HepG2 (cell line): Measurements from ENCODE around the gene MAP2K7. TPM values are rescaled to one million over a fixed set of nuclear protein-coding genes. Genes with fewer than 3 reads are reported as not detected.

Source experiments
- ARHGAP35 ChIP-seq: sonication (generic); formaldehyde crosslinking; IDR thresholded peaks from 2 replicates; pipeline ENCODE4 v1.9.0; 2022; ENCODE audit warnings: mild to moderate bottlenecking, inconsistent platforms, moderate library complexity, missing genetic modification reagents, borderline replicate concordance
- CCDC6 ChIP-seq: sonication (generic); formaldehyde crosslinking; IDR thresholded peaks from 2 replicates; pipeline ENCODE4 v1.8.1; 2022; ENCODE audit warnings: mild to moderate bottlenecking, missing genetic modification reagents, moderate library complexity
- CENPX ChIP-seq: sonication (generic); formaldehyde crosslinking; IDR thresholded peaks from 2 replicates; pipeline ENCODE4 v1.9.0; 2021; ENCODE audit warnings: mild to moderate bottlenecking, missing genetic modification reagents, moderate library complexity
- ESRRA ChIP-seq: sonication (generic); formaldehyde crosslinking; IDR thresholded peaks from 2 replicates; pipeline ENCODE4 v1.5.1; 2020; ENCODE audit warnings: mild to moderate bottlenecking, low read depth, missing genetic modification reagents
- FOSL1 ChIP-seq: sonication (generic); formaldehyde crosslinking; IDR thresholded peaks from 2 replicates; pipeline ENCODE4 v1.9.0; 2021; ENCODE audit warnings: missing genetic modification reagents, borderline replicate concordance
- GABPB1 ChIP-seq: IDR thresholded peaks from 2 replicates; pipeline ENCODE4 v1.6.1; 2016; ENCODE audit warnings: mild to moderate bottlenecking, missing genetic modification reagents, moderate library complexity, missing compliant biosample characterization
- HMGA1 ChIP-seq: sonication (generic); formaldehyde crosslinking; conservative IDR thresholded peaks from 2 replicates; pipeline ENCODE4 v1.4.0; 2020; ENCODE audit warnings: missing genetic modification reagents
- KDM5A ChIP-seq: fragments of 200-600 bp; sonication (generic); IDR thresholded peaks from 2 replicates; pipeline ENCODE4 v1.7.0; 2018; ENCODE audit warnings: antibody characterized with exemption, mild to moderate bottlenecking, low read length, borderline replicate concordance
- KLF6 ChIP-seq: IDR thresholded peaks from 2 replicates; pipeline ENCODE4 v1.8.0; 2016; ENCODE audit warnings: missing biosample characterization, missing genetic modification reagents
- LCORL ChIP-seq, 2 experiments: fragments of 450-650 bp in 1 of 2; sonication (generic) in 1 of 2; formaldehyde crosslinking in 1 of 2; IDR thresholded peaks; 2 replicates each; pipeline versions ENCODE4 v1.5.0 to v1.6.1; 2017 to 2020; ENCODE audit warnings: antibody characterized with exemption in 1 of 2, missing genetic modification reagents in 1 of 2
- NR2F1 ChIP-seq, 2 experiments: fragments of 450-650 bp in 1 of 2; formaldehyde crosslinking in 1 of 2; IDR thresholded peaks; 2 replicates each; pipeline versions ENCODE4 v1.5.0 to v1.6.1; 2016 to 2020; ENCODE audit warnings: mild to moderate bottlenecking in 1 of 2, missing compliant biosample characterization in 1 of 2, missing genetic modification reagents in 1 of 2, moderate library complexity in 1 of 2
- PLRG1 ChIP-seq: fragments of 450-650 bp; conservative IDR thresholded peaks from 2 replicates; pipeline ENCODE4 v1.6.1; 2016
- RBFOX2 ChIP-seq: fragments of 200-400 bp; formaldehyde crosslinking; IDR thresholded peaks from 2 replicates; pipeline ENCODE4 v1.6.1; 2017; ENCODE audit warnings: low read depth, mild to moderate bottlenecking, low read length
- THAP11 ChIP-seq: IDR thresholded peaks from 2 replicates; pipeline ENCODE4 v1.6.1; 2016; ENCODE audit warnings: missing biosample characterization, missing genetic modification reagents
- ZBTB37 ChIP-seq: sonication (generic); formaldehyde crosslinking; IDR thresholded peaks from 2 replicates; pipeline ENCODE4 v1.4.0; 2020; ENCODE audit warnings: mild to moderate bottlenecking, missing genetic modification reagents
- ZBTB7A ChIP-seq: sonication (generic); formaldehyde crosslinking; IDR thresholded peaks from 2 replicates; pipeline ENCODE4 v1.8.0; 2022; ENCODE audit warnings: mild to moderate bottlenecking, missing genetic modification reagents
- ZNF260 ChIP-seq: sonication (generic); formaldehyde crosslinking; IDR thresholded peaks from 2 replicates; pipeline ENCODE4 v1.4.0; 2020; ENCODE audit warnings: missing genetic modification reagents, low read depth, mild to moderate bottlenecking, borderline replicate concordance
- ZNF510 ChIP-seq: sonication (generic); formaldehyde crosslinking; IDR thresholded peaks from 2 replicates; pipeline ENCODE4 v1.4.0; 2020; ENCODE audit warnings: low read depth, mild to moderate bottlenecking, missing genetic modification reagents
- ZNF563 ChIP-seq: sonication (generic); formaldehyde crosslinking; IDR thresholded peaks from 2 replicates; pipeline ENCODE4 v1.8.0; 2022; ENCODE audit warnings: mild to moderate bottlenecking, moderate library complexity, missing genetic modification reagents
- ZNF572 ChIP-seq: sonication (generic); formaldehyde crosslinking; IDR thresholded peaks from 2 replicates; pipeline ENCODE4 v1.5.1; 2020; ENCODE audit warnings: mild to moderate bottlenecking, missing genetic modification reagents
- polyA plus RNA-seq, 8 experiments: library from polyadenylated mRNA; depleted of rRNA in 3 of 8; stranded (reverse) in 7 of 8; unstranded in 1 of 8; fragments of >200 nt; fragmentation: Illumina TruSeq in 4 of 8; extraction: Trizol in 4 of 8; gene quantifications; 2 replicates each; pipeline versions ENCODE4 v1.2.1 to v1.2.3, GENCODE V29; 2011 to 2016; ENCODE audit warnings: low read depth in 4 of 8, missing spikeins in 1 of 8, mixed read lengths in 1 of 8; ENCODE audit not compliant: insufficient read depth in 1 of 8
- total RNA-seq, 5 experiments: library from RNA; depleted of rRNA; stranded (reverse); fragments of >200 nt; fragmentation: Illumina TruSeq; extraction: Trizol; gene quantifications; 2 replicates each; pipeline ENCODE4 v1.2.3, GENCODE V29; 2016; ENCODE audit warnings: low read depth in 1 of 5
- TF ChIP-seq, protein P1 (sequence below): sonication (generic); formaldehyde crosslinking; IDR thresholded peaks from 2 replicates; pipeline ENCODE4 v1.8.0; 2022; ENCODE audit warnings: mild to moderate bottlenecking, missing genetic modification reagents, borderline replicate concordance
- TF ChIP-seq, protein P2 (sequence below): sonication (generic); formaldehyde crosslinking; IDR thresholded peaks from 2 replicates; pipeline ENCODE4 v1.4.0; 2020; ENCODE audit warnings: missing genetic modification reagents
- TF ChIP-seq, protein P3 (sequence below): sonication (generic); formaldehyde crosslinking; IDR thresholded peaks from 2 replicates; pipeline ENCODE4 v1.5.0; 2020; ENCODE audit warnings: missing genetic modification reagents

MAP2K7 gene
- total and polyA plus RNA-seq, 2 of the 13 experiments (the other 11 are each of a cell fraction or from before 2014, with no cell fraction given) = 9.0 to 10.8 TPM

GRCh38 chr19:7943444-7944176 lies 39.9 kb downstream of the MAP2K7 start, which contains the start of gene TIMM44 (continued):
- TF ChIP-seq CCDC6 (CRISPR knock-in tag) = peak; percentile 71; the same call in 1 of the 2 replicates
- peak; percentile 86 for TF ChIP-seq GABPB1 (CRISPR knock-in tag)
- TF ChIP-seq LCORL (IDR thresholded peaks at IDR 0.05) = no peak
- peak; percentile 77 for TF ChIP-seq LCORL (CRISPR knock-in tag; IDR thresholded peaks at IDR 0.05)
- TF ChIP-seq ZNF563 (CRISPR knock-in tag) = peak; percentile 66; the same call in 1 of the 2 replicates
- peak; percentile 57; the same call in 1 of the 2 replicates for TF ChIP-seq KDM5A
- peak; percentile 82; the same call in 1 of the 2 replicates for TF ChIP-seq ESRRA (CRISPR knock-in tag)
- peak; percentile 90 for TF ChIP-seq KLF6 (CRISPR knock-in tag)
- TF ChIP-seq, protein P1, sequence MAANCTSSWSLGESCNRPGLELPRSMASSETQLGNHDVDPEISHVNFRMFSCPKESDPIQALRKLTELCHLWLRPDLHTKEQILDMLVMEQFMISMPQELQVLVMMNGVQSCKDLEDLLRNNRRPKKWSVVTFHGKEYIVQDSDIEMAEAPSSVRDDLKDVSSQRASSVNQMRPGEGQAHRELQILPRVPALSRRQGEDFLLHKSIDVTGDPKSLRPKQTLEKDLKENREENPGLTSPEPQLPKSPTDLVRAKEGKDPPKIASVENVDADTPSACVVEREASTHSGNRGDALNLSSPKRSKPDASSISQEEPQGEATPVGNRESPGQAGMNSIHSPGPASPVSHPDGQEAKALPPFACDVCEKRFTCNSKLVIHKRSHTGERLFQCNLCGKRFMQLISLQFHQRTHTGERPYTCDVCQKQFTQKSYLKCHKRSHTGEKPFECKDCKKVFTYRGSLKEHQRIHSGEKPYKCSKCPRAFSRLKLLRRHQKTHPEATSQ (CRISPR knock-in tag) = peak; percentile 80; the same call in 1 of the 2 replicates
- TF ChIP-seq RBFOX2 = peak; percentile 97
- peak; percentile 29; the same call in 1 of the 2 replicates for TF ChIP-seq ZNF510
- no peak for TF ChIP-seq ZNF260 (CRISPR knock-in tag)
- TF ChIP-seq ARHGAP35 (CRISPR knock-in tag) = no peak; the same call in none of the 2 replicates
- TF ChIP-seq, protein P2, sequence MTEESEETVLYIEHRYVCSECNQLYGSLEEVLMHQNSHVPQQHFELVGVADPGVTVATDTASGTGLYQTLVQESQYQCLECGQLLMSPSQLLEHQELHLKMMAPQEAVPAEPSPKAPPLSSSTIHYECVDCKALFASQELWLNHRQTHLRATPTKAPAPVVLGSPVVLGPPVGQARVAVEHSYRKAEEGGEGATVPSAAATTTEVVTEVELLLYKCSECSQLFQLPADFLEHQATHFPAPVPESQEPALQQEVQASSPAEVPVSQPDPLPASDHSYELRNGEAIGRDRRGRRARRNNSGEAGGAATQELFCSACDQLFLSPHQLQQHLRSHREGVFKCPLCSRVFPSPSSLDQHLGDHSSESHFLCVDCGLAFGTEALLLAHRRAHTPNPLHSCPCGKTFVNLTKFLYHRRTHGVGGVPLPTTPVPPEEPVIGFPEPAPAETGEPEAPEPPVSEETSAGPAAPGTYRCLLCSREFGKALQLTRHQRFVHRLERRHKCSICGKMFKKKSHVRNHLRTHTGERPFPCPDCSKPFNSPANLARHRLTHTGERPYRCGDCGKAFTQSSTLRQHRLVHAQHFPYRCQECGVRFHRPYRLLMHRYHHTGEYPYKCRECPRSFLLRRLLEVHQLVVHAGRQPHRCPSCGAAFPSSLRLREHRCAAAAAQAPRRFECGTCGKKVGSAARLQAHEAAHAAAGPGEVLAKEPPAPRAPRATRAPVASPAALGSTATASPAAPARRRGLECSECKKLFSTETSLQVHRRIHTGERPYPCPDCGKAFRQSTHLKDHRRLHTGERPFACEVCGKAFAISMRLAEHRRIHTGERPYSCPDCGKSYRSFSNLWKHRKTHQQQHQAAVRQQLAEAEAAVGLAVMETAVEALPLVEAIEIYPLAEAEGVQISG (CRISPR knock-in tag) = peak; percentile 72
- peak; percentile 33 to 44; a peak in 2 of 4 replicates for TF ChIP-seq NR2F1 (CRISPR knock-in tag; IDR thresholded peaks at IDR 0.05)
- peak; percentile 89 for TF ChIP-seq THAP11 (CRISPR knock-in tag)
- TF ChIP-seq FOSL1 = no peak
- no peak for TF ChIP-seq ZNF572 (CRISPR knock-in tag)
- no peak for TF ChIP-seq PLRG1
- no peak for TF ChIP-seq CENPX (CRISPR knock-in tag)
- no peak for TF ChIP-seq HMGA1 (CRISPR knock-in tag)
- TF ChIP-seq ZBTB7A = no peak
- TF ChIP-seq, protein P3, sequence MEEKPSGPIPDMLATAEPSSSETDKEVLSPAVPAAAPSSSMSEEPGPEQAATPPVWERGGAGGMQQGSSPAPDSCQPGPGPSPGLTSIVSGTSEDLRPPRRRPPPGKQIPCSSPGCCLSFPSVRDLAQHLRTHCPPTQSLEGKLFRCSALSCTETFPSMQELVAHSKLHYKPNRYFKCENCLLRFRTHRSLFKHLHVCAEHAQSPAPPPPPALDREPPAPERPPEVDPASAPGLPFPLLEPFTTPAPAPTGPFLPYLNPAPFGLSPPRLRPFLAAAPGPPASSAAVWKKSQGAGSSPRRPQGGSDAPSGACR (CRISPR knock-in tag) = peak; percentile 94
- peak; percentile 63; the same call in 1 of the 2 replicates for TF ChIP-seq ZBTB37 (CRISPR knock-in tag)
